ENCODE results near the gene SYS1.

SYS1 gene

DNA sequence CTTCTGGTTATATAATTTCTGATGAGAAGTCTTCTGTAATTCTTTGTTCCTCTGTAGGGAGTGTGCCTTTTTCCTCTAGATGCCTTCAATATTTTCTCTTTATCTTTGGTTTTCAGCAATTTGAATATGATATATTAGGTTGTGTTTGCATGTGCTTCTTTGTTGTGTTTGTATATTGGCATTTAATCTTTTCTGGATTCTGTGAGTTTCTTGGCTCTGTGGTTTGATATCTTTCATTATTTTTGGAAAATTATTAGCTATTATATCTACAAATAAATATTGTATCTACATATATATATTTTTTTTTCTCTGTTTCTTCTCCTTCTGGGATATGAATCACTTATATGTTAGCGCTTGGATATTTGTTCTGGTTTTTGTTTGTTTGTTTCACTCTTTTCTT, 36.1 kb downstream of the SYS1 start:
- Mint-ChIP-seq H3K9me3 (peaks cover 37% of the 10 kb centered on the region), H3K4me3 (no peak overlapping the region), H3K36me3 (ENCODE audit: low read depth) (peaks cover 39% of the 10 kb centered on the region), H3K27me3 (peaks cover 5% of the 10 kb centered on the region), H3K4me1 (ENCODE audit: low read depth) (peaks cover 9% of the 10 kb centered on the region), H3K27ac (no peak overlapping the region)
- intact Hi-C loops (cut with micrococcal nuclease): no loop called here

- peaks cover 37% of the 10 kb centered on the region for H3K9me3 Mint-ChIP-seq
- intact Hi-C loops (cut with micrococcal nuclease): no loop called here
- H3K4me1 Mint-ChIP-seq (ENCODE audit: low read depth): peaks cover 20% of the 10 kb centered on the region
- H3K27ac Mint-ChIP-seq: no peak overlapping the region
- H3K4me3 Mint-ChIP-seq: no peak overlapping the region
- H3K27me3 Mint-ChIP-seq: peaks cover 10% of the 10 kb centered on the region
- H3K36me3 Mint-ChIP-seq (ENCODE audit: low read depth): peaks cover 38% of the 10 kb centered on the region
Observed at GRCh38 chr20:45400346-45401031, 37.5 kb downstream of the SYS1 start.

GRCh38 chr20:45402946-45403345, 40.0 kb downstream of the SYS1 start:
- peaks cover 37% of the 10 kb centered on the region for H3K9me3 Mint-ChIP-seq

GRCh38 chr20:45404438-45404837, 41.5 kb downstream of the SYS1 start:
- Mint-ChIP-seq H3K27ac (peak overlapping the region; percentile 90), H3K4me3 (peak overlapping the region; percentile 94), H3K36me3 (ENCODE audit: low read depth) (peaks cover 55% of the 10 kb centered on the region), H3K4me1 (ENCODE audit: low read depth) (peaks cover 40% of the 10 kb centered on the region), H3K27me3 (peaks cover 10% of the 10 kb centered on the region), H3K9me3 (peaks cover 30% of the 10 kb centered on the region)
- intact Hi-C loops (cut with micrococcal nuclease): no loop called here

More at GRCh38 chr20:45402946-45403345, 40.0 kb downstream of the SYS1 start:
- peaks cover 10% of the 10 kb centered on the region for H3K27me3 Mint-ChIP-seq
- H3K27ac Mint-ChIP-seq: no peak overlapping the region
- peaks cover 31% of the 10 kb centered on the region for H3K4me1 Mint-ChIP-seq (ENCODE audit: low read depth)
- intact Hi-C loops (cut with micrococcal nuclease): no loop called here
- H3K4me3 Mint-ChIP-seq: no peak overlapping the region
- H3K36me3 Mint-ChIP-seq (ENCODE audit: low read depth): peaks cover 51% of the 10 kb centered on the region

DNA sequence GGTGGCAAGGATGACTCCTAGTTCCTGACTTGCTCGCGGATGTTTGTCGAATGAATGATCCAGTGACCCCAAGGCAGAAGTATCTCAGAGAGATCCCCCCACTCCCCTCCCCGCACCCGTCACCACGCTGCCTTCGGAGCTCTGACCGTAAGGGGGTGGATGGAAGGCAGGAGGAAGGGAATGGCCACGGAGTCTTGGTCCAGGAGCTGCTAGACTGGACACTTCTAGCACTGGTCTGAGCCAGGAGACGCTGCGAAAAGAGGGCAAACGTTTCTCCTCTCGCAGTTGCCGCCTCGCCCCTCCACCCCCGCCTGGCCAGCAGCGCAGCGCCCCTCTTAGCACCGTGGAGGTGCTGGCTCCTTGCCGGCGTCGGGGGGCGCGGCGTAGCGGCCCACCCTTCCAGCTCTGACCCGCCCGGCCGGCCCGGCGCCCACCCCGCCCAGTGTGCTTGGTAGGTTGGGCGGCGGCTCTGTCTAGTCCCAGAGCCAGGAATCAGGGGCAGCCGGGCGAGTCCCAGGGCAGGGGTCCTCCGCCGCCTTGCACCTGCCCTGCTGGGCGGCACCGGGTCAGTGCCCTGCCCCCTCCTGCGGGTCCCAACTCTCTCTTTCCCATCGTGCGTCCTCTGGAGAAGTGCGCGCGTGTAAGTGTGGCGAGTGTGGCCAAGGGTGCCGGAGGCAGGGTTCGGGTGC, 42.8 kb downstream of the SYS1 start:
- peaks cover 10% of the 10 kb centered on the region for H3K27me3 Mint-ChIP-seq
- H3K36me3 Mint-ChIP-seq (ENCODE audit: low read depth): peaks cover 55% of the 10 kb centered on the region
- H3K4me1 Mint-ChIP-seq (ENCODE audit: low read depth): peaks cover 52% of the 10 kb centered on the region
- intact Hi-C loops (cut with micrococcal nuclease): loop anchor here (5.0 kb wide), 1 partner anchor 33 kb away; no protein-coding TSS in a partner anchor
- peaks cover 17% of the 10 kb centered on the region for H3K9me3 Mint-ChIP-seq
- peak overlapping the region; percentile 90 for H3K27ac Mint-ChIP-seq
- H3K4me3 Mint-ChIP-seq: peak overlapping the region; percentile 94

GRCh38 chr20:45406260-45407066, 43.5 kb downstream of the SYS1 start:
- Mint-ChIP-seq H3K27me3 (peaks cover 10% of the 10 kb centered on the region), H3K4me1 (ENCODE audit: low read depth) (peaks cover 55% of the 10 kb centered on the region), H3K36me3 (ENCODE audit: low read depth) (peaks cover 55% of the 10 kb centered on the region), H3K9me3 (peaks cover 9% of the 10 kb centered on the region), H3K27ac (peak overlapping the region; percentile 90), H3K4me3 (peak overlapping the region; percentile 94)
- intact Hi-C loops (cut with micrococcal nuclease): loop anchor here (5.0 kb wide), 1 partner anchor 34 kb away; no protein-coding TSS in a partner anchor

GRCh38 chr20:45407067-45407745, 44.2 kb downstream of the SYS1 start:
- H3K4me3 Mint-ChIP-seq: peak overlapping the region; percentile 94
- H3K4me1 Mint-ChIP-seq (ENCODE audit: low read depth): peaks cover 55% of the 10 kb centered on the region

DNA sequence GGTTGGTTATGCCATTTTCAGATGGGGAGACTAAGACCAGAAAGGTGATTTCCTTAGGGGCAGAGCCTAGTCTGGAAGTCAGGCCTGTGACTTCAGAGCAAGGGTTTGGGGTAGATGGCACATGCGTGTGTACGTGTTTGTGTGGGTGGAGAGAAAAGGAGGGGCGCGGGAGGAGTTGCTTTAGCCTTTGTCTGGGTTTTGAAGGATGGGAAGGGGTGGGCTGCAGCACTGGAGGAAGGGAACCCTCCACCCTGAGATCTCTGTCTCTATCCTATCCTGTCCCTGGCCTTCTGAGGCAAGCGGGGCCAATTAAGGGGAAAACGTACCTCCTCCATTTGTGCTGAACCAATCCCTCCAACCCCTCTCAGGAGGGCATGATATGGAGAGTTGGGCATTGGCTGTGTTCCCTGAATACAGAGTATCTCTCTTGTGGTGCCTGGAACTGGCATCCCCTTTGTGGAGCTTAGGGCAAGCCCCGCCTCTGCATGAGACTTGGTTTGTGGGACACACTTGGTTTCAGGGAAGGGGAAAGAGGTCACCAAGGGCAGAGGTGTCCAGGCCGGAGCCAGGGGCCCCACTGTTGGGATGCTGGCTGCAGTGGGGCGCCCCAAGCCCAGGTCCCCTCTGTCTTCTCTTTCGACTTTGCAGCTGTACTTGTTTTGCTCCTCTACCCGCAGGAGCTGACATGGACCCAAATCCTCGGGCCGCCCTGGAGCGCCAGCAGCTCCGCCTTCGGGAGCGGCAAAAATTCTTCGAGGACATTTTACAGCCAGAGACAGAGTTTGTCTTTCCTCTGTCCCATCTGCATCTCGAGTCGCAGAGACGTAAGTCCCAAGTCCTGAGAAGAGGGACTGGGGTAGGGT, 45.1 kb downstream of the SYS1 start, which contains the start of gene DBNDD2:
TSS of gene DBNDD2 (plus strand) at position 507 of the 863 bp plus-strand sequence. CDS start at position 686, 179 bp downstream.
- peak within 1 kb of the TSS; percentile 90 for H3K27ac Mint-ChIP-seq
- peaks cover 13% of the 10 kb centered on the region for H3K27me3 Mint-ChIP-seq
- H3K4me3 Mint-ChIP-seq: peak within 1 kb of the TSS; percentile 94
- peaks cover 60% of the 10 kb centered on the region for H3K36me3 Mint-ChIP-seq (ENCODE audit: low read depth)
- intact Hi-C loops (cut with micrococcal nuclease): loop anchor here (5.0 kb wide), 1 partner anchor 36 kb away; no protein-coding TSS in a partner anchor
- H3K9me3 Mint-ChIP-seq: no peaks in the 10 kb centered on the region
- peaks cover 55% of the 10 kb centered on the region for H3K4me1 Mint-ChIP-seq (ENCODE audit: low read depth)

More at GRCh38 chr20:45407067-45407745, 44.2 kb downstream of the SYS1 start:
- intact Hi-C loops (cut with micrococcal nuclease): loop anchor here (5.0 kb wide), 1 partner anchor 35 kb away; no protein-coding TSS in a partner anchor
- H3K27ac Mint-ChIP-seq: peak overlapping the region; percentile 90
- peaks cover 13% of the 10 kb centered on the region for H3K27me3 Mint-ChIP-seq
- peaks cover 2% of the 10 kb centered on the region for H3K9me3 Mint-ChIP-seq
- peaks cover 58% of the 10 kb centered on the region for H3K36me3 Mint-ChIP-seq (ENCODE audit: low read depth)

GRCh38 chr20:45408646-45409213, 45.8 kb downstream of the SYS1 start:
- Mint-ChIP-seq H3K9me3 (no peaks in the 10 kb centered on the region), H3K4me1 (ENCODE audit: low read depth) (peaks cover 48% of the 10 kb centered on the region), H3K27ac (peak overlapping the region; percentile 90), H3K4me3 (peak overlapping the region; percentile 94), H3K36me3 (ENCODE audit: low read depth) (peaks cover 55% of the 10 kb centered on the region), H3K27me3 (peaks cover 8% of the 10 kb centered on the region)
- intact Hi-C loops (cut with micrococcal nuclease): loop anchor here (5.0 kb wide), 1 partner anchor 36 kb away; no protein-coding TSS in a partner anchor

DNA sequence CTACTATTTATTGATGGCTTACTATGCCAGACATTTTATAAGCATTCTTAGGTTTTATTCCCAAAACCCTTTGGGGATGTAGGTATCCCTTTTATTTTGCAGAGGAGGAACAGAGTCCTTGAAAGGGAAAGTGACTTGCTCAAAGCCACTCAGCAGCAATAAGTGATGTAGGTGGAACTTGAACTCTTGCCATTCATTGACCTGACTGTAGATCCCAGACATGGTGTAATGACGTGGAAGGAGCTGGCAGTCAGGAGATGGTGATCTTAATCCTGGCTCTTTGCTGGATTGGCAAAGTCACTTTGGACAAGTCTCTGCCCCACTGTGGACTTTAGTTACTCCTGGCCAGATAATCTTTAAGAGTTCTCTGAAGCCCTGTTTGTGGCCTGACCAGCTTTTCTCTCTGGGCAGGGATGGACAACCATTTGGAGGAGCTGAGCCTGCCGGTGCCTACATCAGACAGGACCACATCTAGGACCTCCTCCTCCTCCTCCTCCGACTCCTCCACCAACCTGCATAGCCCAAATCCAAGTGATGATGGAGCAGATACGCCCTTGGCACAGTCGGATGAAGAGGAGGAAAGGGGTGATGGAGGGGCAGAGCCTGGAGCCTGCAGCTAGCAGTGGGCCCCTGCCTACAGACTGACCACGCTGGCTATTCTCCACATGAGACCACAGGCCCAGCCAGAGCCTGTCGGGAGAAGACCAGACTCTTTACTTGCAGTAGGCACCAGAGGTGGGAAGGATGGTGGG, 46.7 kb downstream of the SYS1 start:
- H3K4me1 Mint-ChIP-seq (ENCODE audit: low read depth): peaks cover 42% of the 10 kb centered on the region
- H3K27ac Mint-ChIP-seq: no peak overlapping the region
- intact Hi-C loops (cut with micrococcal nuclease): loop anchor here (5.0 kb wide), 1 partner anchor 37 kb away; no protein-coding TSS in a partner anchor
- H3K4me3 Mint-ChIP-seq: no peak overlapping the region
- H3K27me3 Mint-ChIP-seq: peaks cover 9% of the 10 kb centered on the region
- no peaks in the 10 kb centered on the region for H3K9me3 Mint-ChIP-seq
- H3K36me3 Mint-ChIP-seq (ENCODE audit: low read depth): peaks cover 55% of the 10 kb centered on the region

- Mint-ChIP-seq H3K4me1 (ENCODE audit: low read depth) (peaks cover 33% of the 10 kb centered on the region), H3K27me3 (peaks cover 5% of the 10 kb centered on the region), H3K27ac (no peak overlapping the region), H3K36me3 (ENCODE audit: low read depth) (peaks cover 55% of the 10 kb centered on the region), H3K4me3 (no peak overlapping the region), H3K9me3 (no peaks in the 10 kb centered on the region)
- intact Hi-C loops (cut with micrococcal nuclease): no loop called here
Observed at GRCh38 chr20:45410887-45411286, 47.9 kb downstream of the SYS1 start.

- Mint-ChIP-seq H3K36me3 (ENCODE audit: low read depth) (peaks cover 45% of the 10 kb centered on the region), H3K27ac (no peak overlapping the region), H3K27me3 (peaks cover 5% of the 10 kb centered on the region), H3K4me1 (ENCODE audit: low read depth) (peaks cover 34% of the 10 kb centered on the region), H3K4me3 (no peak overlapping the region), H3K9me3 (no peaks in the 10 kb centered on the region)
- intact Hi-C loops (cut with micrococcal nuclease): no loop called here
Observed at GRCh38 chr20:45412653-45413052, 49.7 kb downstream of the SYS1 start.
